ENCODE results near the gene SH2D4B. TPM values are rescaled to one million over a fixed set of nuclear protein-coding genes. Genes with fewer than 3 reads are reported as not detected.

Gene SH2D4B
- total and polyA plus RNA-seq, 2 experiments from 2014 or later = not detected

DNA sequence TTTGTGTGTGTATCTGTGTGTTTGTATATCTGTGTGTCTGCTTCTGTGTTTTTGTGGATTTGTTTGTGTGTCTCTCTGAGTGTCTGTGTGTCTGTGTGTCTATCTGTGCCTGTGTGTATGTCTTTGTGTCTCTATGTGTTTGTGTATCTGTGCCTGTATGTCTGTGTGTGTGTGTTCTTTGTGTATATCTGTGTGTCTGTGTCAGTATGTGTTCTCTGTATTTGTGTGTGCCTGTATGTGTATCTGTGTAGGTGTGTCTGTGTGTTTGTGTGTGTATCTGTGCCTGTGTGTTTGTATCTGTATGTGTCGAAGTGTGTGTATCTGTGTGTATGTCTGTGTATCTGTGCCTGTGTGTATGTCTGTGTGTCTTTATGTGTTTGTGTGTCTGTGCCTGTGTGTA is 118.2 kb downstream of the SH2D4B start:
- H3K4me2 ChIP-seq = no peak overlapping the region
- H3K4me3 ChIP-seq = no peak overlapping the region
- TF ChIP-seq EZH2phosphoT487 (IDR thresholded peaks at IDR 0.05; ENCODE audit: low read depth, severe bottlenecking, unreplicated experiment) = no peak
- TF ChIP-seq, protein P1, sequence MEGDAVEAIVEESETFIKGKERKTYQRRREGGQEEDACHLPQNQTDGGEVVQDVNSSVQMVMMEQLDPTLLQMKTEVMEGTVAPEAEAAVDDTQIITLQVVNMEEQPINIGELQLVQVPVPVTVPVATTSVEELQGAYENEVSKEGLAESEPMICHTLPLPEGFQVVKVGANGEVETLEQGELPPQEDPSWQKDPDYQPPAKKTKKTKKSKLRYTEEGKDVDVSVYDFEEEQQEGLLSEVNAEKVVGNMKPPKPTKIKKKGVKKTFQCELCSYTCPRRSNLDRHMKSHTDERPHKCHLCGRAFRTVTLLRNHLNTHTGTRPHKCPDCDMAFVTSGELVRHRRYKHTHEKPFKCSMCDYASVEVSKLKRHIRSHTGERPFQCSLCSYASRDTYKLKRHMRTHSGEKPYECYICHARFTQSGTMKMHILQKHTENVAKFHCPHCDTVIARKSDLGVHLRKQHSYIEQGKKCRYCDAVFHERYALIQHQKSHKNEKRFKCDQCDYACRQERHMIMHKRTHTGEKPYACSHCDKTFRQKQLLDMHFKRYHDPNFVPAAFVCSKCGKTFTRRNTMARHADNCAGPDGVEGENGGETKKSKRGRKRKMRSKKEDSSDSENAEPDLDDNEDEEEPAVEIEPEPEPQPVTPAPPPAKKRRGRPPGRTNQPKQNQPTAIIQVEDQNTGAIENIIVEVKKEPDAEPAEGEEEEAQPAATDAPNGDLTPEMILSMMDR (IDR thresholded peaks at IDR 0.05; ENCODE audit: poor library complexity) = no peak
- TF ChIP-seq EZH2 (IDR thresholded peaks at IDR 0.05; ENCODE audit: borderline replicate concordance) = no peak
- DNase-seq (ENCODE audit: low spot score) = no peak
- no peaks in the 10 kb centered on the region for H3K9me2 ChIP-seq (replicated peaks; ENCODE audit: insufficient read depth)
- H3K27ac ChIP-seq = no peak overlapping the region
- no peaks in the 10 kb centered on the region for H3K4me1 ChIP-seq (ENCODE audit: insufficient read depth)
- H3K36me3 ChIP-seq (replicated peaks; ENCODE audit: insufficient read depth, low read depth) = no peaks in the 10 kb centered on the region
- no peaks in the 10 kb centered on the region for H3K79me2 ChIP-seq
- no peak overlapping the region for H2AFZ ChIP-seq
- no peaks in the 10 kb centered on the region for H4K20me1 ChIP-seq (ENCODE audit: insufficient read depth, poor library complexity, severe bottlenecking)
- no peaks in the 10 kb centered on the region for H3K27me3 ChIP-seq
- no peaks in the 10 kb centered on the region for H3K9me3 ChIP-seq (ENCODE audit: low read depth)
- 100% methylated on average over 1 of the region's 1 CpG for WGBS (ENCODE audit: low lambda C conversion rate, missing lambda C conversion rate)

GRCh38 chr10:80658068-80658467 is 120.4 kb downstream of the SH2D4B start:
- no peak overlapping the region for H2AFZ ChIP-seq
- H3K79me2 ChIP-seq = no peaks in the 10 kb centered on the region
- no peak overlapping the region for H3K4me3 ChIP-seq
- H3K36me3 ChIP-seq (replicated peaks; ENCODE audit: insufficient read depth, low read depth) = no peaks in the 10 kb centered on the region
- no peak overlapping the region for H3K4me2 ChIP-seq
- no peak for TF ChIP-seq EZH2phosphoT487 (IDR thresholded peaks at IDR 0.05; ENCODE audit: low read depth, severe bottlenecking, unreplicated experiment)
- TF ChIP-seq, protein P1 (IDR thresholded peaks at IDR 0.05; ENCODE audit: poor library complexity) = no peak
- DNase-seq (ENCODE audit: low spot score) = no peak
- no peaks in the 10 kb centered on the region for H3K27me3 ChIP-seq
- H3K4me1 ChIP-seq (ENCODE audit: insufficient read depth) = peaks cover 3% of the 10 kb centered on the region
- H3K9me2 ChIP-seq (replicated peaks; ENCODE audit: insufficient read depth) = no peaks in the 10 kb centered on the region
- 99% methylated on average over 6 of the region's 6 CpGs for WGBS (ENCODE audit: low lambda C conversion rate, missing lambda C conversion rate)
- H4K20me1 ChIP-seq (ENCODE audit: insufficient read depth, poor library complexity, severe bottlenecking) = no peaks in the 10 kb centered on the region
- no peak overlapping the region for H3K27ac ChIP-seq
- H3K9me3 ChIP-seq (ENCODE audit: low read depth) = no peaks in the 10 kb centered on the region

GRCh38 chr10:80659289-80659688 is 121.6 kb downstream of the SH2D4B start:
- Histone ChIP-seq H3K27me3 (no peaks in the 10 kb centered on the region), H3K9me2 (replicated peaks; ENCODE audit: insufficient read depth) (no peaks in the 10 kb centered on the region), H2AFZ (no peak overlapping the region), H3K9me3 (ENCODE audit: low read depth) (no peaks in the 10 kb centered on the region), H3K4me2 (no peak overlapping the region), H3K79me2 (no peaks in the 10 kb centered on the region), H3K4me1 (ENCODE audit: insufficient read depth) (peaks cover 5% of the 10 kb centered on the region), H3K4me3 (no peak overlapping the region), H4K20me1 (ENCODE audit: insufficient read depth, poor library complexity, severe bottlenecking) (no peaks in the 10 kb centered on the region), H3K27ac (no peak overlapping the region), H3K36me3 (replicated peaks; ENCODE audit: insufficient read depth, low read depth) (no peaks in the 10 kb centered on the region)
- 75% methylated on average over 9 of the region's 9 CpGs for WGBS (ENCODE audit: low lambda C conversion rate, missing lambda C conversion rate)
- no peak for DNase-seq (ENCODE audit: low spot score)
- TF ChIP-seq, protein P1 (IDR thresholded peaks at IDR 0.05; ENCODE audit: poor library complexity) = no peak
- TF ChIP-seq EZH2 (IDR thresholded peaks at IDR 0.05; ENCODE audit: borderline replicate concordance) (no peak), EZH2phosphoT487 (IDR thresholded peaks at IDR 0.05; ENCODE audit: low read depth, severe bottlenecking, unreplicated experiment) (no peak)

DNA sequence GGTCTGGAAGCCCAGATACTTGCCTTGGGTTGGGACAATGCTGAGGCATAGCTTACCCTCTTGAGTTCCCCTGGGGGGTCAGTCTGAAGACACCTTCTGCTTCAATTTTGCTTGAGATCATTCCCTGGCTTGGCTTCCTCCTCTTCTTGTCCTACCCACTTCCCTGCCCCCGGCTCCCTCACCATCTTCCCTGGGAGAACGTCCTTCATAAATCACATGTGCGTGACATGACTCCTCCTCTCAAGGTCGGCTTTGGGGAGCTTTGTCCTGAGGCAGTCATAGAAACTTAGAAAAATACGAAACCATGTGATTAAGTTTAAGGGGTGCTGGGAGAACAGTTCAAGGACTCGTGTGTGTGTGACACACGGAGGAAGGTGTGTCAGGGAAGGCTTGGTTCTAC is 122.6 kb downstream of the SH2D4B start:
- peaks cover 5% of the 10 kb centered on the region for H3K4me1 ChIP-seq (ENCODE audit: insufficient read depth)
- TF ChIP-seq, protein P1 (IDR thresholded peaks at IDR 0.05; ENCODE audit: poor library complexity) = no peak
- TF ChIP-seq EZH2phosphoT487 (IDR thresholded peaks at IDR 0.05; ENCODE audit: low read depth, severe bottlenecking, unreplicated experiment) (no peak), EZH2 (IDR thresholded peaks at IDR 0.05; ENCODE audit: borderline replicate concordance) (no peak)
- no peaks in the 10 kb centered on the region for H3K36me3 ChIP-seq (replicated peaks; ENCODE audit: insufficient read depth, low read depth)
- H3K4me3 ChIP-seq = no peak overlapping the region
- no peak overlapping the region for H3K4me2 ChIP-seq
- 84% methylated on average over 7 of the region's 7 CpGs for WGBS (ENCODE audit: low lambda C conversion rate, missing lambda C conversion rate)
- no peaks in the 10 kb centered on the region for H3K9me3 ChIP-seq (ENCODE audit: low read depth)
- DNase-seq (ENCODE audit: low spot score) = no peak
- no peak overlapping the region for H2AFZ ChIP-seq
- no peaks in the 10 kb centered on the region for H3K9me2 ChIP-seq (replicated peaks; ENCODE audit: insufficient read depth)
- H3K27me3 ChIP-seq = no peaks in the 10 kb centered on the region
- H3K27ac ChIP-seq = no peak overlapping the region
- no peaks in the 10 kb centered on the region for H3K79me2 ChIP-seq
- H4K20me1 ChIP-seq (ENCODE audit: insufficient read depth, poor library complexity, severe bottlenecking) = no peaks in the 10 kb centered on the region

Measured in hepatocyte (in vitro differentiated cells).